ENCODE measurements around the gene SNCAIP. TPM values are rescaled to one million over a fixed set of nuclear protein-coding genes. Genes with fewer than 3 reads are reported as not detected.
A peak's percentile ranks its signal among the peaks of the same experiment; 100 is the strongest.

SNCAIP gene
- total RNA-seq, 2 donors from 2014 or later: 5.1 to 8.2 TPM

DNA sequence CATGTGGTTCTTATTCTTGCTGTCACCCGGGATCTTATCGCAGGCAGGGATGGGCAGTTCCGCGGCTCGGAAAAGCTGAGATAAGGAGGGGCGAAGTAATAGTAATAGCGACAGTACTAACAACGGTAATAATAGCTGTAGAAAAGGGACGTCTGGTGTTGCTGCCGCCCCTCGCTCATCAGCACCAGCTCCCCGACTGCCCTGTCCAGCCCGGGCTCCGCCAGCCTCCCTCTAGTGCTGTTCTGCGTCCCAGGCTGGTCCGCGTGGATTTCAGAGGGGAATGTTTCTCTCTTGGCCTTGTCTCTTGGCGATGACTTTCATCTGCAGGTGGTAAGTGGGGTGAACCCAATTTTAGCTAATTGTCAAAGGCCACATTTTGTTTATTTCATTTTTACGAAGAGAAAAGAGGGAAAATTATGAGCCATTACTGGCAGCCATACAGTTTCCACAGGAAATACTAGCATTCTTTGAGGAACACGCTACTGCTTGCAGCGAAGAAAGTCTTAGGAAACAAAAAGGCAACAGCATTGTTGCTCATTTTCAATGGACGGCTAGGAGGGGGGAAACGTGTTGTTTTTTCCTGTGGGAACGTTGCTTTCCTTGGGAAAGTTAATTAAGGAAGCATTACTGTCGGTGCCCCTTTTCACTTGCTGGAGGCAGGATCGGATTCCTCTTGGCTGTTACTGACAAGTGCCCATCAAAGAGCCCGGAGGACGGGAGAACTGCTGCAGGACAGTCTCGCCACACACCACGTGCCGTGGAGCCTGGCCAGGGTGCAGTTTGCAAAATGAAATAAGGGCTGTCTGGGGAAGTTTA is 762 bp downstream of the SNCAIP start:
- H3K9me3 ChIP-seq: no peaks in the 10 kb centered on the region
- H3K36me3 ChIP-seq: no peaks in the 10 kb centered on the region
- peak; percentile 46 for TF ChIP-seq POLR2AphosphoS5 (IDR thresholded peaks at IDR 0.05)
- TF ChIP-seq, protein P1, sequence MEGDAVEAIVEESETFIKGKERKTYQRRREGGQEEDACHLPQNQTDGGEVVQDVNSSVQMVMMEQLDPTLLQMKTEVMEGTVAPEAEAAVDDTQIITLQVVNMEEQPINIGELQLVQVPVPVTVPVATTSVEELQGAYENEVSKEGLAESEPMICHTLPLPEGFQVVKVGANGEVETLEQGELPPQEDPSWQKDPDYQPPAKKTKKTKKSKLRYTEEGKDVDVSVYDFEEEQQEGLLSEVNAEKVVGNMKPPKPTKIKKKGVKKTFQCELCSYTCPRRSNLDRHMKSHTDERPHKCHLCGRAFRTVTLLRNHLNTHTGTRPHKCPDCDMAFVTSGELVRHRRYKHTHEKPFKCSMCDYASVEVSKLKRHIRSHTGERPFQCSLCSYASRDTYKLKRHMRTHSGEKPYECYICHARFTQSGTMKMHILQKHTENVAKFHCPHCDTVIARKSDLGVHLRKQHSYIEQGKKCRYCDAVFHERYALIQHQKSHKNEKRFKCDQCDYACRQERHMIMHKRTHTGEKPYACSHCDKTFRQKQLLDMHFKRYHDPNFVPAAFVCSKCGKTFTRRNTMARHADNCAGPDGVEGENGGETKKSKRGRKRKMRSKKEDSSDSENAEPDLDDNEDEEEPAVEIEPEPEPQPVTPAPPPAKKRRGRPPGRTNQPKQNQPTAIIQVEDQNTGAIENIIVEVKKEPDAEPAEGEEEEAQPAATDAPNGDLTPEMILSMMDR (IDR thresholded peaks at IDR 0.05): no peak
- TF ChIP-seq POLR2A (IDR thresholded peaks at IDR 0.05): peak; percentile 7
- H3K4me1 ChIP-seq (replicated peaks): no peaks in the 10 kb centered on the region
- peak overlapping the region; percentile 29 to 44 for H3K27ac ChIP-seq
- WGBS: under 1% methylated on average over 31 of the region's 31 CpGs
- H3K4me3 ChIP-seq: peak overlapping the region; percentile 41 to 46
- peak; percentile 34 for DNase-seq (ENCODE audit: low spot score)
- intact Hi-C loops (cut with DNase I): no loop called here
- H3K27me3 ChIP-seq (replicated peaks; ENCODE audit: insufficient read depth): no peaks in the 10 kb centered on the region

DNA sequence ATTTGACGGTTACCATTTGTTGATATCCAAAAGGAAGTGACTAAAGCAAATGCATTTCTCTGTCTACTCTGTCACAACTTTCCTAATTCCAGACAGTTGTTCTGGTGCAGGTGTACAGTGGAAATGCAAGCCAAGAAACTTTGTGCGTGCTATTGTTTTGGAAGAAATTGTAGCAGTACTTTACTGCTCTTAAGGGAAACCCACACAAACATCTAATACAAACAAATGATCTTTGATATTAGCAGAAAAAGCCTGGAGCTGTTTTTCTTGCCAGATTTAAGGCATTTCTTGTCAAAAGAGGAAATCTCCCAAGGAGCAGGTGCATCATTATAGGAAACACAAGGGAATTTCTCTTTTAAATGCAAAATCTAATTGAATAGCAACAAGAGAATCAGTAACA is 2.0 kb downstream of the SNCAIP start:
- Histone ChIP-seq H3K27me3 (replicated peaks; ENCODE audit: insufficient read depth) (no peaks in the 10 kb centered on the region), H3K36me3 (no peaks in the 10 kb centered on the region), H3K4me1 (replicated peaks) (no peaks in the 10 kb centered on the region), H3K27ac (no peak overlapping the region), H3K9me3 (no peaks in the 10 kb centered on the region), H3K4me3 (no peak overlapping the region)
- intact Hi-C loops (cut with DNase I): no loop called here
- no peak for DNase-seq (ENCODE audit: low spot score)
- WGBS: 50% methylated on average over 2 of the region's 2 CpGs
- TF ChIP-seq POLR2AphosphoS5 (IDR thresholded peaks at IDR 0.05) (no peak), POLR2A (IDR thresholded peaks at IDR 0.05) (no peak)
- TF ChIP-seq, protein P1 (IDR thresholded peaks at IDR 0.05): no peak

DNA sequence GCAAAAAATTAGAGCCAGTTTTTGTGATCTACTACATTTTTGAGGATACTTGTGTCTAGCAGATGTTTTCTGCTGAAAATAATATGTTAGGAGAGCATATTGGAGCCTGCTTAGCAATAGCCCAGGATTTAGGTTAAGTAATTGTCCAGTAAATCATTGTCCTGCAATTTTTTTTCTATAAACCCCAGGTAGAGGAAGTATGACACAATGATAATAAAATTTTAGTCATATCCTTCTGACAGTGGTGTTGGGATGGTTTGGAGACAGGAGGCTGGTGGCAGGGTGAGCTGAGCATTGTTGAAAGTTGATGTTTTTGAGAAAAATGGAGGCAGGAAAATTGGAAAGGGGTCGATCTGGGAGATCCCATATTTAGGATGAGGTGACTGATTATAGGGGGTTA is 3.5 kb downstream of the SNCAIP start:
- H3K9me3 ChIP-seq: no peaks in the 10 kb centered on the region
- H3K4me1 ChIP-seq (replicated peaks): no peaks in the 10 kb centered on the region
- no peak overlapping the region for H3K4me3 ChIP-seq
- 86% methylated on average over 1 of the region's 1 CpG for WGBS
- no peak for TF ChIP-seq POLR2A (IDR thresholded peaks at IDR 0.05)
- TF ChIP-seq, protein P1 (IDR thresholded peaks at IDR 0.05): no peak
- TF ChIP-seq POLR2AphosphoS5 (IDR thresholded peaks at IDR 0.05): no peak
- no peaks in the 10 kb centered on the region for H3K27me3 ChIP-seq (replicated peaks; ENCODE audit: insufficient read depth)
- H3K27ac ChIP-seq: no peak overlapping the region
- intact Hi-C loops (cut with DNase I): no loop called here
- no peak for DNase-seq (ENCODE audit: low spot score)
- no peaks in the 10 kb centered on the region for H3K36me3 ChIP-seq

DNA sequence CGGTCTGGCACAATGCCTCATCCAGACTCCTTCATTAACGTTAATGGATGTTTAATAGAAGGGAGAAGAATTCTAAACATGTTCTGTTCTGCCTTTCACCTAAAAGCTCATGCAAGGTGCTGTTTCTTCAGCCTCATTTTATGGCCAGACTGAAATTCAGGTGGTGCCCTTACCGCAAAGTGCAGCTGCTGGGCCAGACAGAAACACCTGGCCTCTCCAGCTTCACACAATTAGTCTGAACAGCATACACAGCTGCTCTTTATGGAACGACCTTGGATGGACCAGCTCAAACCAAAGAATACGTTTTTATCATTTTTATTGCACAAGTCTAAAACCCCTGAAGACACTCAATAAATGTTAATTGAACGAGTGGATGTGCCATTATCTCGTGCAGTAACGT is 4.6 kb downstream of the SNCAIP start:
- H3K4me1 ChIP-seq (replicated peaks): no peaks in the 10 kb centered on the region
- intact Hi-C loops (cut with DNase I): no loop called here
- no peaks in the 10 kb centered on the region for H3K9me3 ChIP-seq
- no peak for TF ChIP-seq POLR2A (IDR thresholded peaks at IDR 0.05)
- TF ChIP-seq POLR2AphosphoS5 (IDR thresholded peaks at IDR 0.05): no peak
- WGBS: 45% methylated on average over 8 of the region's 8 CpGs
- no peak for DNase-seq (ENCODE audit: low spot score)
- H3K36me3 ChIP-seq: no peaks in the 10 kb centered on the region
- H3K4me3 ChIP-seq: no peak overlapping the region
- H3K27ac ChIP-seq: no peak overlapping the region
- H3K27me3 ChIP-seq (replicated peaks; ENCODE audit: insufficient read depth): no peaks in the 10 kb centered on the region

DNA sequence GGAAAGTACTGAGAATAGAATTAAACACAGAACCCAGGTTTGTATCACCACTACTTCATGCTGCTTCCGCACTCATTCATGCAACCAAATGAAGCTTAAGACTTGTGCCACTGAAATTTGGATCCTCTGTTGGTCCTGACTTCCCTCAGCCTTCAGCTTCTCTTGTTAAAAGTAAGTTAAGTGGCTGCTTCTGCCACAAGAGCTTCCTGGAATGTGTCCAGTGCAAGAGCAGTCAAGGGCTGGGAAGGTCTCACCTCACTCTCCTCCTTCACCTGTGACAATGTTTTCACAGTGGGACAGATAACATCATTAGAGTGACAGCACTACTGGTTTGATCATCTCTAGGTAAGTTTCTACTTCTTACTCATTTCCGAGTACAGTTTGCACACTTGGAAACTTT is 7.9 kb downstream of the SNCAIP start:
- Histone ChIP-seq H3K9me3 (no peaks in the 10 kb centered on the region), H3K4me1 (replicated peaks) (no peaks in the 10 kb centered on the region), H3K36me3 (no peaks in the 10 kb centered on the region), H3K27me3 (replicated peaks; ENCODE audit: insufficient read depth) (no peaks in the 10 kb centered on the region), H3K4me3 (no peak overlapping the region), H3K27ac (no peak overlapping the region)
- 90% methylated on average over 2 of the region's 2 CpGs for WGBS
- DNase-seq (ENCODE audit: low spot score): no peak
- no peak for TF ChIP-seq POLR2A (IDR thresholded peaks at IDR 0.05)
- TF ChIP-seq, protein P1 (IDR thresholded peaks at IDR 0.05): no peak
- no peak for TF ChIP-seq POLR2AphosphoS5 (IDR thresholded peaks at IDR 0.05)
- intact Hi-C loops (cut with DNase I): no loop called here

Measured in prostate gland (tissue), 2 donors.